Measurements from ENCODE around the gene MEG3. TPM values are rescaled to one million over a fixed set of nuclear protein-coding genes. Genes with fewer than 3 reads are reported as not detected.

The MEG3 gene
- total RNA-seq, 4 donors from 2014 or later, result 38.8 to 77.4 (median 52.7) TPM

DNA sequence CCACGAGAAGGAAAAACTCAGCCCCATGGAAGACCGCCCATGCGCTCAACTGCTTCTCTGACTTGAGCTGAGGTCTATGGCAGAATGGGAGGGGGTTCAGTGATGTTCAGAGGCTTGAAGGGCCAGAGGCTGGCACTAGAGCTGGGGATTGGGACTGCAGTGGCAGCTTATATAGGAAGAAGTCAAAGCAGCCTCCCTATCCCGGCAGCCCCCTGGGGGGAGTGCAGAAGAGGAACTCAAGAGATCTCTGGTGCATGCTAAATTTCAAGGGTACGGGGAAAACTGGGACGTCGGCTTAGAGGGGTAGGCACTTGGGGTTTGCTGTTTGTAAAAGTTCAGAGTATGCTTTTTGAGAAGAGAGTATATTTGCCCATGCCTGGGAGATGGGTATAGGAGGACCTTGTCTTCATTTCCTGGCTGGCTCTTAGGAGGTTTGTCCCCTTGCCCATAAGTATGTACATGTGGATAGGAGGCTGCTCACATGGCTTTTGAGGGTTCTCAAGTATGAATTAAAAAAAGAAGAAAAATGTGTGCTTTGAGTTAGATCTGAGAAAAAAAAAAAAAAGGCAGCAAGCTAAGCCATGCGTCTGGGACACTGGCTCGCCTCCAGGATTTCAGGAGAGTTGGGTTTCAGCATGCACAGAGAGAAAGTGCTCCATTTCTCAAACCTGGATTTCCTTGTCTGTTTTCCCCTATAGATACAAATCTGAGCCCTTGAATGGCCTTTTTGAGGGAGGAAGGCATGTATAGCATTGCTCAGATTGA is 3.2 kb upstream of the MEG3 start:
- TF ChIP-seq, protein P1, sequence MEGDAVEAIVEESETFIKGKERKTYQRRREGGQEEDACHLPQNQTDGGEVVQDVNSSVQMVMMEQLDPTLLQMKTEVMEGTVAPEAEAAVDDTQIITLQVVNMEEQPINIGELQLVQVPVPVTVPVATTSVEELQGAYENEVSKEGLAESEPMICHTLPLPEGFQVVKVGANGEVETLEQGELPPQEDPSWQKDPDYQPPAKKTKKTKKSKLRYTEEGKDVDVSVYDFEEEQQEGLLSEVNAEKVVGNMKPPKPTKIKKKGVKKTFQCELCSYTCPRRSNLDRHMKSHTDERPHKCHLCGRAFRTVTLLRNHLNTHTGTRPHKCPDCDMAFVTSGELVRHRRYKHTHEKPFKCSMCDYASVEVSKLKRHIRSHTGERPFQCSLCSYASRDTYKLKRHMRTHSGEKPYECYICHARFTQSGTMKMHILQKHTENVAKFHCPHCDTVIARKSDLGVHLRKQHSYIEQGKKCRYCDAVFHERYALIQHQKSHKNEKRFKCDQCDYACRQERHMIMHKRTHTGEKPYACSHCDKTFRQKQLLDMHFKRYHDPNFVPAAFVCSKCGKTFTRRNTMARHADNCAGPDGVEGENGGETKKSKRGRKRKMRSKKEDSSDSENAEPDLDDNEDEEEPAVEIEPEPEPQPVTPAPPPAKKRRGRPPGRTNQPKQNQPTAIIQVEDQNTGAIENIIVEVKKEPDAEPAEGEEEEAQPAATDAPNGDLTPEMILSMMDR (IDR thresholded peaks at IDR 0.05; ENCODE audit: low read depth), result no peak

DNA sequence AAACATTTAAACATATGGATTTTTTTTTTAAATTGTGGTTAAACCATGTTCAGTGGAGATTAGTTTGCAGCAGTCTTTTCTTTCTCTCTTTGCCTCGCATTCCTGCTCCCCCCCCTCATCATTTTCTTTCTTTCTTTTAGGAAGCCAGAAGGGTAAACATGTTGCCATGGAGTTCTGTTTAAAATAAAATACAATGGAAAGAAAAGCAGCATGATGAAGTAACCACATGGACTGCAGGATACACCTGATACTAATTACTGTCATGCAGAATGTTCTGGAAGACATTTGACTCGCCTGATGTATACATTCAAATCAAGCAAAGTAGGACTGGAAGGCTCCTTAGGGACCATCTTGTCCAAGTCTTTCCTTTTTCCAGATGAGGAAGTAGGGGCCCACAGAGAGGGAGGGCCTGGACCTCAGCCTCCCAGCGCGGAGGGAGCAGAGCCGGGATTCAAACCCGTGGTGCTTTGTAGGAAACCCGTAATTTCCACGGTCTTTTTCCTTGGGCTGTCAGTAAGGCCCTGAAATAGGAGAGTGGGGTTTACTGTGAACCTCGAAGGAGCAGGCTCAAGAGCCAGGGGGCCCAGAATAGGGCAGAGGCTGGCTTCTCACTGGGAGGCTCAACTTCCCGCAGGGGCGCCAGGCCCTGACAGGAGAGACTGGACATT is 2.4 kb upstream of the MEG3 start:
- TF ChIP-seq, protein P1 (IDR thresholded peaks at IDR 0.05; ENCODE audit: low read depth), result no peak

DNA sequence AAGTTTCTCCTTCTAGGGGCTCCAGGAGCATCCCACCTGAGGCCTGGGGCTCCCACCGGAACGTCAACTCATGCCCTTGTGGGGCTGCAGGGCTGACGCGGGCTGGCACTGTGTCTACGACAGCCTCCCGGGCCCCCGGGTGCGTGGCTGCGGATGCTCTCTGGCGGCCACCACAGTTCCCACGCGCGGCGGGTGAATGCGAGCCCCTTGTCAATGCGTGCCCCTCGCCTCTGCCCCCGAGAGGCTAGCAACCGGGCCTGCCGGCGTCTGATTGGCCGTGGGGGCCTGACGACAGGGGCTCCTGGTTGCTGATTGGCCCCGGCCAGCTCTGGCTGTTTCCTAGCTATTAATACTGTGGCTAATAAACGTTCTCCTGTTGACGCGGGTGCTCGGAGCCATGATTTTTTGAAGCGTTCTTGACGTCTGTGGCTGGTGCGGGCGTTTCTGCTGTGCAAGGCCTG is 1.8 kb upstream of the MEG3 start:
- TF ChIP-seq, protein P1 (IDR thresholded peaks at IDR 0.05; ENCODE audit: low read depth), result no peak

DNA sequence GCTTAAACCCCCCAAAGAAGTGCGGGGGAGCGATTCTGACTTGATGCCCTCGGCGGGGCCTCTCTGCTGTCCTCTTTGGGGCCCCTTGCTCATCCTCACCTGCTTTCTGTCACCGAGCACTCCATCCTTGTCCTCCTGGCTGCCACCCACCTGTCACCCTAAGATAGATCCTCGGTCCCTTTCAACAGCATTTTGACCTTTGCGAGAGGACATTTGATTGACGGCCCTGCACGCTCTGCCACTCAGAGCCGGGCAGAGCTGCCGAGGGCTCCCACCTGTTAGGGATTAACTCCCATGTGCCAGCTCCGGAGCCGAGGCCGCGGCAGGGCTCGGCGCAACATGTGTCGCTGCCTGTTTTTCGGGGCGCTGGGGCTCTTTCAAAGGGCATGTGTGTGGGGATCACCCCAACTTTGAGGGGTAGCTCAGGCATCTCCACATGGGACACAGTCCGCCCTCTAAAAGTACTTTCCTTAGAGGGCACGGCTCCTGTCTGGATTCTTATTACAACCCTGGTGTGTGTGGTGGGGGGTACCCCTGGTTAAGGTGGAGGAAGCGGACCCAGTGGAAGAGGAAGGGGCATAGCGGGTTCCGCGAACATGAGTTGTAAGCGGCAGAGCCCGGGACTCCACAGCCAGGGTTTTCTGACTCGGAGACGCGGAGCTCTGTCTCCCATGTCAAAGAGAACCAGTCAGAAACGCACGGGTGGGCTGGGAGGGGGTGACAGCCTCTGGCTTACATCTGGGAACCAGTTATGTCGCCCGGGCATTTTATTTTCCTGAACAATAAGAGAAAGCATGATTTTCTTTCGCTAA is 811 bp upstream of the MEG3 start:
- TF ChIP-seq, protein P1 (IDR thresholded peaks at IDR 0.05; ENCODE audit: low read depth), result no peak

- TF ChIP-seq, protein P1 (IDR thresholded peaks at IDR 0.05; ENCODE audit: low read depth), result no peak
Measured at GRCh38 chr14:100826391-100827100, 628 bp downstream of the MEG3 start.

GRCh38 chr14:100827101-100828021 is 1.4 kb downstream of the MEG3 start:
- TF ChIP-seq, protein P1 (IDR thresholded peaks at IDR 0.05; ENCODE audit: low read depth), result no peak

Measured in subcutaneous adipose tissue (tissue), 4 donors.